Activated T-cell treated with anti-CD3 and anti-CD28 coated beads, Interleukin-2, amount 50 U/mL, for 1 hour (primary cell): Measurements from ENCODE around the gene LEF1.

Experiments
- DNase-seq: peaks from one replicate; pipeline ENCODE4 v3.0.0-alpha.2; 2020

Gene LEF1

GRCh38 chr4:108146819-108147218, 21.9 kb downstream of the LEF1 start:
- no peak for DNase-seq

DNA sequence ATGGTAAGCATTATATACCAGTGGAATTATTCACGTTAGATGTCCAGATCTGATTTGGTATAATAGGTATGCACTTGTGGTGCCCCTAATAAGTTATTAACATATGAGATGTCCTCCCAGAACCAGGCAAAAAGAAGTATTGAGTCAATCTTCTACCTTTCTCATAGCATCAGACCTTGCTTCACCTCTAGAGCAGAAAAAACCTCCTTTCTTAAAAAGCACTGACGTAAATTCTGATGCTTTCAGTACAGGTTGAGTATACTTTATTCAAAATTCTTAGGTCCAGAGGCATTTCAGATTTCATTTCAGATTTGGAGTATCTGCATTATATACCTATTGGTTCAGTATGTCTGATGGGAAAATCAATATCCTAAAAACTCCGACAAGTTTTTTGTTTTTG, 22.4 kb downstream of the LEF1 start:
- DNase-seq: no peak

- no peak for DNase-seq
Measured at GRCh38 chr4:108144451-108144850, 24.3 kb downstream of the LEF1 start.

DNA sequence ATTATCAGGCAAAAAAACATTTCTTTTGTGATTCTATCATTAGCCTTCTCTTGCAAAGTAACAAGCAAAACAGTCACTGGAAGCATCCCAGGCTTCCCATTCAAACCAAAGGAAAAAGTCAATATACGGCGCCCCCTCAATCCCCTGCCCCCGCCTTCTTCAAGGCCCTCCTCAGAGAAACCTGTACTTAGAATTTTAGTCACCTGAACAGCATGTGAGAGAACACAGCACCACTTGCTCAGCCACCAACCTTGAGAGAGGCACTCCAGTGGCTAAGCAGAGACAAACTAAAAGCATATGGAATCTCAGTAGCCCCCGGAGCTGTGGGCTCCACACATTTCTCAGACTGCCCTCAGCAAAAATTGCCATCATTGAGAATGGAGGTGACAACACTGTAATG, 25.2 kb downstream of the LEF1 start:
- no peak for DNase-seq

- no peak for DNase-seq
Measured at GRCh38 chr4:108142870-108143269, 25.9 kb downstream of the LEF1 start.

DNA sequence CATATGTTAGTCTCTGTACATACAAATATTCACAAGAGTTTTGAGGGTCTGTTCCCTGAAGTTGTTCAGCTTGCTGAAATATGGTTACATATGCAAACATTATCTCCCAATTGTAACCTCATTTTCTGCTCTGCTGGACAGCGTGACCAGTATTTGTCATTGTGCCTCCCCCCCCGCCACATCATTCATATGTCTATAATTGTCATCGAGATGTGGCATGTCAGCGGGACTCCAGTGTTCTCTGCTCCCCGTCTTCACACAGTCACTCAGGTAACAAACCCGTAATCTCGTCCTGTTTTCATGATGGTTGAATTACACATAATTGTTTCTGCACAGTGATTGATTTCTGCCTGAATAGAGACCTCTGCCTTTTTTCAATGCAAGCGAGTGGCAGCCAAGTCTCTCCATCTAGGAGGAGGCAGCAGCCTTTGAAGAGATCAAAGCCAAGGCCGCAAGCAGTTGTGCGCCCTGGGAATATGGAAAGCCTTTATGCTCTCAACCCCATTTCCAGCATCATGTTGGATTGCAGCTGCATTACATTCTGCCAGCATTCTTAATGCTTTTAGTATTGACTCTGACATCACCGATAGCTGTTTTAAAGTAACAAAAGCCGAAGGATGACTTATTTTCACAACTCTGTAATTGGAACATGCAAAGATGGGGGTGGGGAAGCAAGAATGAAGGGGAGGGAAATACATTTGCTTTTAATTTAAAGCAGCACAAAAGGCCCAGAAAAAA, 27.4 kb downstream of the LEF1 start:
- no peak for DNase-seq

GRCh38 chr4:108140328-108140727, 28.4 kb downstream of the LEF1 start:
- DNase-seq: no peak

- no peak for DNase-seq
Measured at GRCh38 chr4:108139089-108139488, 29.6 kb downstream of the LEF1 start.

GRCh38 chr4:108135549-108136209, 33.1 kb downstream of the LEF1 start:
- DNase-seq: no peak

DNA sequence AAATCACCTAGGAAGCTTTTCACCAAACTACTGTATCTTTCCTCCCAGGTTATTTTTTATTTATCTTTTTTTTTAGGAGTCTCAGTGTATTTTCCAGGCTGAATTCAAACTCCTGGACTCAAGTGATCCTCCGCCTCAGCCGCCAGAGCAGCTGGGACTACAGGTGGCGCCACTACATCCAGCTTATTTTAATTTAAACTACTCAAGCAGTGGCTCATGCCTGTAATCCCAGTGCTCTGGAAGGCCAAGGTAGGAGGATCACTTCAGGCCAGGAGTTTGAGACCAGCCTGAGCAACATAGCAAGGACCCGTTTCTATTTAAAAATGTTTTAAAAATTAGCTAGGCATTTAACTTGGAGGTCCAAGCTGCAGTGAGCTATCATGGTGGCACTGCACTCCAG, 37.8 kb downstream of the LEF1 start:
- no peak for DNase-seq

DNA sequence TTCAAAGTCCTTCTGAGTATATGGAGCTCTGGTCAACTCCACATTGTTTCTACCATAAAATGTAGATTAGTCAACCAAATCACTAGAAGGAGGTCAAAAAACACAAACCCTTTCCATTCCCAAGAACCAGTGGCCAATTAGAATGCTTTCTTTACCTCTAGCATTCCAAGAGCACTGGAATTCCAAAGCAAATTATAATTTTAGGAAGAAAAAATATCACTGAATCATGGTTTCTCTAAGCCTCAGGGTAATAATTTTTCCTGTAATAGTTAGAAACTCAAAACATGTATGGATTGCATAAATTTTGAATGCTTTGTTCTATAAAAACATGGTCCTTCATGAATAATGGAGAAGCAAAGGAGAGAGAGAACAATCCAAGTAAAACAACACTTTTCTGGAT, 39.5 kb downstream of the LEF1 start:
- DNase-seq: no peak

- DNase-seq: no peak
Measured at GRCh38 chr4:108126806-108127205, 41.9 kb downstream of the LEF1 start.

DNA sequence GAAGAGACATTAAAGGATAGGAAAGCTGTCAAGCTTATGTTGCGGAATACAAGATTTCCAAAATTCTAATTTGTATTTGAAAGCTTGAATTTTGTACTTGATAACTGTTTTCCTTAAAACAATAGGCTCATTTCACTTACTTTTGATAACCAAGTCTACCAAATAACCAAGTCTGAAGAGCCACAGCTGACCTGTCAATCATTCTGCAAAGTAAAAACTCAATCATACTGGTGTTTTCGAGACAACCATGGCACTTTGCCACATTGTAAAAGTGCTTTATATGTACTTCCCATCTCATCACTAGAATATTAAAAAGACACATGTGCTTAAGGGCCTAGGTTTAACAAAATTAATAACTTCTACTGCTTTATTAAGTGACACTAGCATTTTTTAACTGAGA, 47.9 kb downstream of the LEF1 start:
- no peak for DNase-seq

DNA sequence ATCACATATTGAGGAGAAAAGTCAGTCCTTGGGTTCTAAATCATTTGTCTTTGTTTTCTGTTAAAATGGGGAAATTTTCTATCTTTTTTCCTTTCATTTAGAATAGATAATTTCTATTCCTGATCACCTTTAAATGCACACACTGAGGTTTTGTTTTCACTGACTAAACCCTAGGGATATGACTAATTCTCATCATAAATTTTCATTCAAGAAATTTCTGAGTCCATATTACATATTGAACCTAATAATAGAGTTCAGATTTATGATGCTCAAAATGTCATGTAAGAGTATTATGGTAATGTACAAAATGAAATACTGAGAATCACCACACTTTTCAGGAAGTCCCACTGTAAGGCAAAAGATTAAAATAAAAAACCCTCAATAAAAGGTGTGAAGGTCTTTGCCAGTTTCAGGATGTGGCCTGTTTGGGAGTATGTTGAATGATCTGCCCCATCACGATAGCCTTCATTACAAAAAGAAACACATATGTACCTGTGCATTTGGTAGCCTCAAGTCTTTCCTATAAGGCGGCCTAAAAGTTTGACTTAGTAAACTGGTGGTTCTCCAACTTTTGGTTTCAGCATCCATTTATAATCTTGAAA, 49.4 kb downstream of the LEF1 start:
- DNase-seq: no peak

GRCh38 chr4:108118505-108118904, 50.2 kb downstream of the LEF1 start:
- no peak for DNase-seq

GRCh38 chr4:108117418-108118182, 51.1 kb downstream of the LEF1 start:
- DNase-seq: no peak

- DNase-seq: no peak
Measured at GRCh38 chr4:108116423-108117168, 52.1 kb downstream of the LEF1 start.

DNA sequence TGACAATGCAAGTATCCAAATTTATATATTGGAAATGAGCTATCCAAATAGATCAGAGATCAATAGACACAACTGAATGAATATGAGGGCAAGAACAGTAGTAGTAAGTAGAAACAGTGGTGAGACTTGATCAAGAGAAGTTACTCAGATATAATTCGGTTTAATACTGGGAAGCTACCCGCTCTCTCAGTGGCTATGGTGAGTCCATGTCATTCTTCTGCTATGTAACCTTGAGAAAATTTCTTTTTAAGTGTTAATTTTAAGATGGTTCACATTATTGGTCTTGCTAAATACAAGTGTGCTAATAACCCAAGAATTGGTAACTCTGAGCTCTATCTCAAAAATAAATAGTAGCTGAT, 53.6 kb downstream of the LEF1 start:
- DNase-seq: no peak

DNA sequence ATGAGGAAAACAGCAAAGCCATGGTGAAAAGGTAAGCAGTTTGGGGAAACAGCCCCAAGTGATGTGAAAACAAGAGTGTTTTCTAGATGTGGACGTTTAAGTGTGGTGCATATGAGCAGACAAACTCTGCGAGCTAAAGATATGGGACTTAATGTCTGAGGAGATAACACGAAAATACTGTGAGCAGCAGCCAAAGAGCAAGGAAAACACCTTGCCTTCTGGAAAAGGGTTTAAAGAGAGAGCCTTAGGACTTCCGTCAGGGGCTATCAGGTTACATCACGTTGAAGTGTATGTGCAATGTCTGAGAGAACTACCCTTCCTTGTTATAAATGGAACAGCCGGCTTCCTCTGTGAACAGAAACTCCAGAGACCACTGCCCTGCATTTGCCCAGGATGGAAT, 54.2 kb downstream of the LEF1 start:
- DNase-seq: no peak

DNA sequence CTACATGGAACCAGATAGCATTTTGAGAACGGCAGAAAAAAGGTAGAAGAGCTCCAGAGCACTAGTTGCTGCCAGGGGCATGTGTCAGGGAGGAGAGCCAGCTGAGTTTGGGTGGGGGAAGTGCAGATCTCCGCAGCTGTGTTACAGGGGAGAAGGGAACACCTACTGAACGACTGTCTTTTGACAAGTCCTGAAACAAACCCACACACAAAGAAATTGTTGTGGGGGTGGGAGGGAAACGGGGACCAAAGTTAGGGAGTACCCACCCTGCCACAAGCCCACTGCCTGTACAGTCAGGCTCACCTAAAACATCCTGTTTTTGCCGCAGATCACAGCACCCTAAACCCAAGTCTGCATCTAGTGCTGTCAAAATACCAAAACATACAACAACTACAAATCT, 55.5 kb downstream of the LEF1 start:
- DNase-seq: peak; percentile 62

DNA sequence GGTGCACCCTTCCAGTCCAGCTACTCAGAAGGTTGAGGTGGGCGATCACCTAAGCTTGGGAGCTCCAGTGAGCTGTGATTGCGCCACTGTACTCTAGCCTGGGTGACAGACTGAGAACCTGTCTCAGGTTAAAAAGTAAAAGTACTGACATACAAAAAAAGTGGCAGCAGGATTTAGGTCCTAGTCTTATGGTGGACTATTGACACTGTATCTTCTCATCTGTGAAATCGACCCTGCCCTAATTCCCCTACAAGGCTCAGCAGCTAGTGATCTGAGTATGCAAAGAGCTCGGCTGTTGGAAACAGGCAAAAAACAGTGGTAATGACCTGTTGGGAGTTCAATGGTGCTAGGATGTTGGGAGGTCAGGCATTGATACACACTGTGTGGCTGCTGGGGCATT, 57.0 kb downstream of the LEF1 start:
- no peak for DNase-seq

- DNase-seq: no peak
Measured at GRCh38 chr4:108110450-108110849, 58.3 kb downstream of the LEF1 start.

GRCh38 chr4:108109997-108110416, 58.7 kb downstream of the LEF1 start:
- no peak for DNase-seq
